ENCODE measurements around the gene KRCC1.

DNA sequence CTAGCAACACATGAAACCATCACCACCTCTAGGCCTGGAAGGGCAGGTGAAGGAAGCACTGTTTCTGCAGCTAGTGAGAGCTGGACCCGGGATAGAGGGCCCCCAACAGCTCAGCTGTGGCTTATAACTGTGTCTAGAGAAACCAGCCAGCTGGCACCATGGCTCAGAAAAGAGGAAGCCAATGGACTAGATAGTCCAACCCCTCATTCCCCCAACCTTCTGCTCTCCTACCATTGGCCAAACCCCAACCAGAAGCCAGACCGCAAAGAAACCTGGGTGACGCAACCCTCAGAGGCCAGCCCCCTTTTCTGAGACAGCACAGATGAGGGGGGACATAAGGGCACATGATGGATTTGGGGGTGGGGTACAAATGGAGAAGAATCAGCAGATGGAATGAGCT is 36.4 kb upstream of the KRCC1 start:
- TF ChIP-seq, protein P1, sequence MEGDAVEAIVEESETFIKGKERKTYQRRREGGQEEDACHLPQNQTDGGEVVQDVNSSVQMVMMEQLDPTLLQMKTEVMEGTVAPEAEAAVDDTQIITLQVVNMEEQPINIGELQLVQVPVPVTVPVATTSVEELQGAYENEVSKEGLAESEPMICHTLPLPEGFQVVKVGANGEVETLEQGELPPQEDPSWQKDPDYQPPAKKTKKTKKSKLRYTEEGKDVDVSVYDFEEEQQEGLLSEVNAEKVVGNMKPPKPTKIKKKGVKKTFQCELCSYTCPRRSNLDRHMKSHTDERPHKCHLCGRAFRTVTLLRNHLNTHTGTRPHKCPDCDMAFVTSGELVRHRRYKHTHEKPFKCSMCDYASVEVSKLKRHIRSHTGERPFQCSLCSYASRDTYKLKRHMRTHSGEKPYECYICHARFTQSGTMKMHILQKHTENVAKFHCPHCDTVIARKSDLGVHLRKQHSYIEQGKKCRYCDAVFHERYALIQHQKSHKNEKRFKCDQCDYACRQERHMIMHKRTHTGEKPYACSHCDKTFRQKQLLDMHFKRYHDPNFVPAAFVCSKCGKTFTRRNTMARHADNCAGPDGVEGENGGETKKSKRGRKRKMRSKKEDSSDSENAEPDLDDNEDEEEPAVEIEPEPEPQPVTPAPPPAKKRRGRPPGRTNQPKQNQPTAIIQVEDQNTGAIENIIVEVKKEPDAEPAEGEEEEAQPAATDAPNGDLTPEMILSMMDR (IDR thresholded peaks at IDR 0.05): no peak
- no peak for TF ChIP-seq POLR2A (IDR thresholded peaks at IDR 0.05)

Measured in heart left ventricle (tissue), 13 donors.